Measurements from ENCODE around the gene YBX2. TPM values are rescaled to one million over a fixed set of nuclear protein-coding genes. Genes with fewer than 3 reads are reported as not detected.
A peak's percentile ranks its signal among the peaks of the same experiment; 100 is the strongest.

YBX2 gene
- total RNA-seq, 2 donors from 2014 or later, result 0.26 to 1.3 TPM

GRCh38 chr17:7313890-7314718 is 19.7 kb upstream of the YBX2 start:
- H3K36me3 ChIP-seq (replicated peaks in 1 of 2; ENCODE audit: insufficient read depth in 1 of 2, low read depth in 2 of 2), result peaks cover 5 to 39% of the 10 kb centered on the region in 2 donors
- WGBS, 2 donors, result 33 to 35% methylated on average over 7 to 9 of the region's 9 CpGs
- H3K4me3 ChIP-seq, result peak overlapping the region; percentile 86 to 91
- ATAC-seq (no peak), DNase-seq (no peak)
- H3K9me3 ChIP-seq, result no peaks in the 10 kb centered on the region
- H3K27ac ChIP-seq, result peak overlapping the region; percentile 88 to 97 (median 90)
- no peaks in the 10 kb centered on the region for H3K27me3 ChIP-seq
- peaks cover 57% of the 10 kb centered on the region for H3K4me1 ChIP-seq
- intact Hi-C loops (cut with DNase I), result no loop called here
- TF ChIP-seq POLR2A (IDR thresholded peaks at IDR 0.05) (no peak), CTCF (IDR thresholded peaks at IDR 0.05) (no peak)

- peak in 1 of 3 donors; percentile 15 for TF ChIP-seq POLR2A (IDR thresholded peaks at IDR 0.05)
- peak in 4 of 7 experiments; percentile 3 to 28 (median 14) for TF ChIP-seq CTCF (IDR thresholded peaks at IDR 0.05)
- Histone ChIP-seq H3K9me3 (no peaks in the 10 kb centered on the region), H3K27ac (peak overlapping the region in 2 of 4 donors; percentile 5 to 24), H3K4me3 (no peak overlapping the region), H3K27me3 (no peaks in the 10 kb centered on the region), H3K4me1 (peaks cover 65% of the 10 kb centered on the region), H3K36me3 (replicated peaks in 1 of 2; ENCODE audit: insufficient read depth in 1 of 2, low read depth in 2 of 2) (peaks cover 5 to 36% of the 10 kb centered on the region in 2 donors)
- no peak for ATAC-seq
- intact Hi-C loops (cut with DNase I), result no loop called here
- 79 to 80% methylated on average over 6 to 7 of the region's 7 CpGs for WGBS, 2 donors
- DNase-seq, result no peak
Observed at GRCh38 chr17:7313088-7313889, 18.9 kb upstream of the YBX2 start.

- TF ChIP-seq POLR2A (IDR thresholded peaks at IDR 0.05) (no peak), CTCF (IDR thresholded peaks at IDR 0.05) (no peak)
- H3K9me3 ChIP-seq, result no peaks in the 10 kb centered on the region
- peaks cover 65% of the 10 kb centered on the region for H3K4me1 ChIP-seq
- peaks cover 5 to 31% of the 10 kb centered on the region in 2 donors for H3K36me3 ChIP-seq (replicated peaks in 1 of 2; ENCODE audit: insufficient read depth in 1 of 2, low read depth in 2 of 2)
- 54 to 66% methylated on average over 6 to 7 of the region's 7 CpGs for WGBS, 2 donors
- ATAC-seq (no peak), DNase-seq (no peak)
- H3K27me3 ChIP-seq, result no peaks in the 10 kb centered on the region
- intact Hi-C loops (cut with DNase I), result no loop called here
- peak overlapping the region in 1 of 4 donors; percentile 5 for H3K27ac ChIP-seq
- no peak overlapping the region for H3K4me3 ChIP-seq
Observed at GRCh38 chr17:7312432-7313087, 18.1 kb upstream of the YBX2 start.

GRCh38 chr17:7311110-7311705 is 16.8 kb upstream of the YBX2 start:
- TF ChIP-seq CTCF (IDR thresholded peaks at IDR 0.05) (no peak), POLR2A (IDR thresholded peaks at IDR 0.05) (no peak)
- ATAC-seq (no peak), DNase-seq (no peak)
- Histone ChIP-seq H3K4me1 (peaks cover 63% of the 10 kb centered on the region), H3K27ac (peak overlapping the region in 1 of 4 donors; percentile 6), H3K36me3 (replicated peaks in 1 of 2; ENCODE audit: insufficient read depth in 1 of 2, low read depth in 2 of 2) (peaks cover 5 to 31% of the 10 kb centered on the region in 2 donors), H3K9me3 (no peaks in the 10 kb centered on the region), H3K4me3 (no peak overlapping the region), H3K27me3 (no peaks in the 10 kb centered on the region)
- intact Hi-C loops (cut with DNase I), result no loop called here
- 62 to 73% methylated on average over 7 of the region's 7 CpGs for WGBS, 2 donors

All from body of pancreas (tissue), 4 donors.